GM21526 (cell line): Measurements from ENCODE around the gene ERI3.

ENCODE experiments used
- ATAC-seq: cut with Tn5 transposase; IDR thresholded peaks from one replicate; pipeline ENCODE4 v1.9.1; 2021; ENCODE audit warnings: moderate library complexity; ENCODE audit not compliant: unreplicated experiment, low FRiP score

Gene ERI3

GRCh38 chr1:44353604-44354003, 1.5 kb downstream of the ERI3 start:
- ATAC-seq: no peak

- no peak for ATAC-seq
Observed at GRCh38 chr1:44351289-44351688, 3.8 kb downstream of the ERI3 start.

DNA sequence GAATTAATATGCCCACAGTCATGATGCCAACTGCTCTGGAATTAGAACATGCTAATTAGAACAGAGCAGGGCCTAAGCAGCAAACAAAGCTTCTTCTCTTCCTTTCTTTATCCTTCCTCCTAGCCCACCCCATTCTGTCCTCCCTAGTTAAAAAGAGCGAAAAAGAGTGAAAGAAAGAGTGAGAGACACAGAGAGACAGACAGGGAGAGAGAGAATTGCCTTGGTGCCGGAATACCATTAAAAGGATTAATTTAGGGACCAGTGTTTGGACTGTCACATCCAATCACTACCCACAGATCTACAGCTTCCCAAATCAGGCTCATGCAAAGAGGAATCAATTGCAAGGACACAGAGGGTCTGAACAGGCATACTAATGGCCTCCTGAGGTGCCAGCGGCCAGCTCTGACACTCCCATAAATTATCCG, 7.0 kb downstream of the ERI3 start:
- no peak for ATAC-seq

GRCh38 chr1:44347280-44347679, 7.8 kb downstream of the ERI3 start:
- no peak for ATAC-seq

- ATAC-seq: no peak
Observed at GRCh38 chr1:44346878-44347277, 8.2 kb downstream of the ERI3 start.

DNA sequence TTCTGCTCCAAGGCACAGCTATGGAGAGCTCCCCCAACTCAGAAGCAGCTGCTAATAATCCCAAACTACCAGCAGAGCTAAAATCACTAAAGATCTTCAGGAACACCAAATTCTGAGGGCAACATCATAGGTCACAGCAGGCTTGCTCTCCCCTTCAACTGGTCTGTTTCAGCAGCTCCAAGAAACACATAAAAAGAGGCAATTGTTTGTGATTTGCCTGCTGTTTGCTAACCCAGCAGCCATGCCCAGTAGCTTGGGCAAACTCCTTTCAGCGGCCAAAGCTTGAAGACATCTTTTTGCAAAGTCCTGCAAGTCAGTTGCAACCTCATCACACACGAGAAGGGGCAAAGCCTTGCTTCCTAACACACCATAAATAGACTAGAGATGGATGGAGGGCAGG, 8.9 kb downstream of the ERI3 start:
- no peak for ATAC-seq

GRCh38 chr1:44345187-44345775, 9.8 kb downstream of the ERI3 start:
- no peak for ATAC-seq

DNA sequence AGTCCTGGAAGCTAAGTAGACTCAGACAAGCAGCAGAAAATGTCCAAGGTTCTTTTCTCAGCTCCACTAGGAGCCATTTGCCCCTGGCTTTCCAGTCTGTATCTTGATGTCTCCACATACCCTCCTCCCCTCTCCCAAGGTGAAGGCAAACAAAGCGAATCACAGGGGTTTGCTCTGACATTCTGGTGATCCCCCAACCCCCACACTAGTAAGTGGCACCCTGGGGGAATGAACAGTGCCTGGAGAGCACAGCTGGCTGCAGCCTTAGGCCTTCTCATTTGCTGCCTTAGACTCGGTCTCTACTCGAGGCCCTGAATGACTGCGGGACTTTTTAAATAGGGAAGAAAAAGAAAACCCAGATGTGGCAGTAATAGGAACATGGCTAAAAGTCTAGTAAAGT, 15.3 kb downstream of the ERI3 start:
- ATAC-seq: no peak

- ATAC-seq: no peak
Observed at GRCh38 chr1:44338136-44338535, 16.9 kb downstream of the ERI3 start.

DNA sequence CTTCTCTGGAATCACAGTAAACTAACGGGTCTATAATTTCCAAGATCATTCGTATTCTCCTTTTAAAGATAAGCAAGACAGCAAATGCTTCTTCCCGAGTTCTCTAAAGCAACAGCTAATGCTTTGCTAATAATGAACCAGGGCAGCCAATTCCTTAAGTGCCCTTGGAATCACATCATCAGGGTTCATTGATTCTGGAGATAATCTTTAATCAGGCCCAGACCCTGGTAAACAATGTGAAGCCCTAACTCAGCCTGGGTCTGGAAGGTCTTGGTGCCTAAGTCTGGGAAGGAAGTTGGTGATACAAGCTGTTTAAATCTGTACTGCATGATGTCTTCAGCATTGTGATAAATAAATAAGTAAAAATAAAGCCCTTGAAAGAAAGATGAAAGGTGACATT, 18.4 kb downstream of the ERI3 start:
- no peak for ATAC-seq

- ATAC-seq: no peak
Observed at GRCh38 chr1:44334968-44335367, 20.1 kb downstream of the ERI3 start.

GRCh38 chr1:44333376-44333775, 21.7 kb downstream of the ERI3 start:
- no peak for ATAC-seq

DNA sequence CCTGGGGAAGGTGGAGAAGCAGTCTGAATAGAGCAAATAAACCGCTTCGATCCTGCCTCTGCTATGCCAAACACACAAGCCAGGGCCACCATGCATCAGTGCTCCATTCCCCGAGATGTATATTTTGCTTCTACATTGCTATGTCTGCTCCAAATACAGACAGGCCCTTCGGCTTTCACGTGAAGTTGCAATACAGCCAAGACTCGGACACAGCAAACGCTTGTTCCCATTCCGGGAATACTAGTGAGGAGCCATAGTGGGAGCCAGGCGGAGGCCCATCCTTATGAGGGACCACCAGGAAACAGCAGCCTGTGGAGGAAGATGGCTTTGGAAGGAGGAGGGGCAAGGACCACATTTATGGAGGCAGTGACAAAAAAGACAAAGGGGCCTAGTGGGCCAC, 22.6 kb downstream of the ERI3 start:
- ATAC-seq: no peak

DNA sequence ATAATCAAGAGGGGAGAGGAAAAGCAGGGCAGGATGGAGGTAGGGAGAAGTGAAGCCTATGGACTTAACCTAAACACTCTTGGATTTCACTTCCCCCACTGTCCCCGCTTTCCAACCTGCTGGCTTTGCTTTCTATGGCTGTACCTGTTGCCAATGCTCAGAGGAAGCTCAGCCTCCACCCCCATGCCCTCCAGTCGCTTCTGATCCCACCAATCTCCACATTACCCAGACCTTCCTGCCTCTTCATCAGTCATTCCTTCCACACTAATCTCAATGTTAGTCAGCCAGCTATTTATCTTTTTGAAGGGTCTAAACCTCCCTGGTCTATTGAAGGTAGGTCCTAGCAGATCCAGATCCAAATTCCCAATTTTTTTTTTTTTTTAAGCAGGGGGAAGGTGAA, 24.1 kb downstream of the ERI3 start:
- no peak for ATAC-seq

DNA sequence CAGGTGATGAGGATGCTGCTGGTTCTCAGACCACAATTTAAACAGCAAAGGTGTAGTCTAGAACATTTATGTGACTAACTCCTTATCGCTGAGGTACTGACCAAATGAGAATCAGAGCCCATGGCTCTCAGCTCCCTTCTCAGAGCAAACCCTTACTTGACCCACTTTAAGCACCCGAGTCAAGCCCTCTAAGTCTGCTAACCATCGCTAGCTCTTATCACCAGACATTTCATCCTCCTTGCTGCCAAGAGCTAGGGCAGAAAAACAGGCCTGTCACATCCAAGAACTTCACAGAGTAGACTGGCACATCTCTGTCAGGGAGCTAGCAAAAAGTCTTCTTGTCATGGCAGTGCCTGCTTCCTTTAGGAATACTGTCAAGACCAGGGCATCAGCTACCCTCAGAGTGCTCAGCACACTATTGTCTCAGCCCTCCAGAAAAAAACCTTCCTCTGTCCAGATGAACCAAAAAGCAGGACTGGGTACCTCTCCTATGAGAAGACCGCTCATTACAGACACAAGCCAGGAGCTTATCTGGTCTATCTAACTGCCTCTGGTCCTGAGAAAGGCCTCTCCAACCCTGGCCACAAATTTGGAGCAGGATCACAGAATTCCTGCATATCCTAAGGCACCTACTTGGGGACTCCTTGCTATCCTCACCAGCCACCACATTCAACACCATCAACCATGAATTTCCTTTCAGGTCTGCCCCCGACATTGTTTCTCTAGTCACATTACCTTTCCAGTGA, 26.2 kb downstream of the ERI3 start:
- no peak for ATAC-seq

- ATAC-seq: no peak
Observed at GRCh38 chr1:44327679-44328491, 27.2 kb downstream of the ERI3 start.

DNA sequence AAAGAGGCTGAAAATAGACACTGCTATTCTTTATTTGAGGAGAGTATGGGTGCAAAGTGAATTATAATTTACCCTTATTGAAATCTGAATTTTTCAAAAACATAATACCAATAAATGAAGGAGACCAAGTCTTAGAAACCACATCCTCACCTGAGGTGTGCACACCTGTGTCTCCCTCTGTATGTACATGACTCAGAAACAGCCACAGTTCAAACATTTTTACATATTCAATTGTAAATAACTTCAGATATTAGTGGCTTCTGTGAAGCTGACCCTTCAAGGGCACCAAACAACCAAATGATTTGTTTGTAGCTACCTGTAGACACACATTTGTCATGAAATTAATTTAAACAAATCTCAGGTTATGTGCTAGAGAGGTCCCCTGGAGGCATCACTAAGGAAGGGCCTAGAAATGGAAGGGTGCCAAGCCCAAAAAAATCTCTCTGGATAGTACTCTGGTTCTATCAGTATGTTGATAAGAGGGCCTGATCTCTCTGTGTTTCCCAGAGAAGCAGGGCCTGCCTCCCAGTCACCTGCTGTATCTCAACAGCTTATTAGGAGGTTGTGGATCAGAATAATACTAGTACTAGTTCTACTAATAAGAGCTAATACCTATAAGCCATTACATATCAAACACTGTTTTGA, 28.1 kb downstream of the ERI3 start:
- ATAC-seq: no peak

GRCh38 chr1:44326024-44326701, 28.9 kb downstream of the ERI3 start:
- no peak for ATAC-seq

- ATAC-seq: no peak
Observed at GRCh38 chr1:44323947-44324346, 31.1 kb downstream of the ERI3 start.

DNA sequence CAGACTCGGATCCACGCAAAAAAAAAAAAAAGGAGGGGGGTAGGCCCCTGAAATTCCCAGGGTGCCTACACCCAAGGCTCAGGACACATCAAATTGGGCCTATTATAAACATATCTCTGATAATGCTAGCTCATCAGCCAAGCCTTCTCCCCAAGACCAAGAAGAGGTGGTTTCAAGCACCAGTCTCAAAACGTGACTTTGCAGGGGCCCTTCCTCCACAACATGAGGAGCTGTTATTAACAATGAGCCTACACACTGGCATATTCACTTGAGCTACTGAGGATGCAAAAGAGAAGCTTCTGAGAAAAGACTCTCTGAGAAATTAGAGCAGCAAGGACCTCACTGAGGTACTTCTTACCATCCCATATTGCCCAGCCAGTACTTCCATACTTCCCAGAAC, 32.7 kb downstream of the ERI3 start:
- no peak for ATAC-seq

GRCh38 chr1:44321466-44321865, 33.6 kb downstream of the ERI3 start:
- no peak for ATAC-seq
